ENCODE results near the gene E2F4. TPM values are rescaled to one million over a fixed set of nuclear protein-coding genes. Genes with fewer than 3 reads are reported as not detected.

E2F4 gene
- total and polyA plus RNA-seq, 2 donors (not counting 1 experiment from before 2014, with no cell fraction given), result 106 to 188 TPM

DNA sequence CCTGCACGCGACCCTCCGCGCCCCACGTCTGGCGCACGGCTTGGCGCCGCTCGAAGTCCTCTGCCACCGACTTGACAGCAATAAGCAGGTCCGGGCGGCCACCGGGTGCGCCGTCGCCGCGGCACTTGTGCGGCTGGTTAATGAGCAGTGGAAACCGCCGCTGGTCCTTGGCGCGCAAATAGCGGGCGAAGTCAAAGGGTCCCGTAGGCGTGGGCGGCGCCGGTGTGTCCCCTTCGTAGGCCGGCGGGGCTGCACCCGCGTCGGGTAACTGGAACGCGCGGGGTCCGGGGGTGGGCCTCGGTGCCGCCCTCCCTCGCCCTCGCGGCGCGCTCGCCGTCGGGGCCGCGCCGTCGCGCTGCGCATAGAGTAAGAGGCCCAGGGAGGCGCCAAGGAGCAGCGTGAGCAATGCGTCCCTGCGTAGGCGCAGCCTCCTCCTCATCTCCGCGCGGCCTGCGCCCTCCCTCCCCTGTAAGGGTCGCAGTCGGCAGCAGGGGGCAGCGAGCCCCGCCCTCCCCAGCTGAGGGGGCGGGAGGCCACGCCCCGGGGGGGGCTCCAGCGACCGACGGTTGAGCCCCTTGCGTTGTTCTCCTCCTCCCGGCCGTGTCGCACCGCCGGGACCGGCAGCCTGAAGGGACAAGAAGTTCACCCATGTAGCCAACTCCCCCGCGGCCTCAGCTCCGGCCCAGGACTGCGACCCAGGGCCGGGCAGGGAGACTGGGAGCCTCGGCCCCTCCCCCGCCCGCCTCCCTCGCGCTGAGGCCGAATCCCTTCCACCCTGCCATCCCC, 41.7 kb upstream of the E2F4 start:
- 12% methylated on average over 94 of the region's 94 CpGs for WGBS (ENCODE audit: insufficient coverage)
- ATAC-seq (ENCODE audit: low read depth) (peak; percentile 52), DNase-seq (peak; percentile 55)
- Histone ChIP-seq H4K20me1 (ENCODE audit: control insufficient read depth, insufficient read depth, low read length, poor library complexity, severe bottlenecking) (peaks cover 16% of the 10 kb centered on the region), H3K36me3 (replicated peaks in 1 of 2; ENCODE audit: control extremely low read depth in 1 of 2, control insufficient read depth in 1 of 2, extremely low read depth in 1 of 2, insufficient read depth in 2 of 2, low read length in 1 of 2) (peaks cover 0 to 32% of the 10 kb centered on the region in 2 experiments), H3K27me3 (replicated peaks in 1 of 4; ENCODE audit: control extremely low read depth in 1 of 4, control insufficient read depth in 3 of 4, insufficient read depth in 4 of 4, low read length in 3 of 4) (peaks cover 0 to 36% (median 10%) of the 10 kb centered on the region in 4 experiments), H3K27ac (ENCODE audit: low read length in 2 of 2) (no peak overlapping the region), H3K4me1 (ENCODE audit: control insufficient read depth in 2 of 2, insufficient read depth in 2 of 2, low read length in 2 of 2) (peaks cover 16 to 17% of the 10 kb centered on the region in 2 donors), H2AFZ (ENCODE audit: insufficient read depth, low read depth, low read length, poor library complexity, severe bottlenecking) (peak overlapping the region; percentile 56), H3K79me2 (ENCODE audit: control insufficient read depth, insufficient read depth, low read length) (no peaks in the 10 kb centered on the region), H3K9ac (ENCODE audit: low read length) (peak overlapping the region; percentile 52), H3K9me3 (ENCODE audit: control extremely low read depth in 1 of 3, control insufficient read depth in 2 of 3, insufficient read depth in 1 of 3, low read length in 2 of 3) (peaks cover 0 to 22% (median 0%) of the 10 kb centered on the region in 3 donors), H3K4me3 (ENCODE audit: control extremely low read depth in 1 of 5, extremely low read depth in 1 of 5, insufficient read depth in 1 of 5, low read depth in 2 of 5, low read length in 4 of 5) (peak overlapping the region in 4 of 5 experiments; percentile 33 to 54 (median 44)), H3K4me2 (replicated peaks; ENCODE audit: low read depth, low read length, poor library complexity, severe bottlenecking) (peak overlapping the region; percentile 79)
- H3K9me3 Mint-ChIP-seq (ENCODE audit: insufficient read depth), result no peaks in the 10 kb centered on the region
- TF ChIP-seq, protein P1, sequence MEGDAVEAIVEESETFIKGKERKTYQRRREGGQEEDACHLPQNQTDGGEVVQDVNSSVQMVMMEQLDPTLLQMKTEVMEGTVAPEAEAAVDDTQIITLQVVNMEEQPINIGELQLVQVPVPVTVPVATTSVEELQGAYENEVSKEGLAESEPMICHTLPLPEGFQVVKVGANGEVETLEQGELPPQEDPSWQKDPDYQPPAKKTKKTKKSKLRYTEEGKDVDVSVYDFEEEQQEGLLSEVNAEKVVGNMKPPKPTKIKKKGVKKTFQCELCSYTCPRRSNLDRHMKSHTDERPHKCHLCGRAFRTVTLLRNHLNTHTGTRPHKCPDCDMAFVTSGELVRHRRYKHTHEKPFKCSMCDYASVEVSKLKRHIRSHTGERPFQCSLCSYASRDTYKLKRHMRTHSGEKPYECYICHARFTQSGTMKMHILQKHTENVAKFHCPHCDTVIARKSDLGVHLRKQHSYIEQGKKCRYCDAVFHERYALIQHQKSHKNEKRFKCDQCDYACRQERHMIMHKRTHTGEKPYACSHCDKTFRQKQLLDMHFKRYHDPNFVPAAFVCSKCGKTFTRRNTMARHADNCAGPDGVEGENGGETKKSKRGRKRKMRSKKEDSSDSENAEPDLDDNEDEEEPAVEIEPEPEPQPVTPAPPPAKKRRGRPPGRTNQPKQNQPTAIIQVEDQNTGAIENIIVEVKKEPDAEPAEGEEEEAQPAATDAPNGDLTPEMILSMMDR (IDR thresholded peaks at IDR 0.05), result peak; percentile 7
- no peak for TF ChIP-seq EZH2 (IDR thresholded peaks at IDR 0.05; ENCODE audit: borderline replicate concordance, insufficient read depth, low read depth, low read length, poor library complexity, severe bottlenecking)
- no peak overlapping the region for H3K27ac Mint-ChIP-seq
- peaks cover 20% of the 10 kb centered on the region for H3K27me3 Mint-ChIP-seq
- H3K4me3 Mint-ChIP-seq, result peak overlapping the region; percentile 73
- CTCF ChIA-PET, result interaction anchor here (0.6 to 1.5 kb wide), 5 partner anchors 11 to 344 kb away, joined by 3 to 4 read pairs (median 3); partner anchors contain the start of gene CBFB
- POLR2A ChIA-PET, result interaction anchor here (0.6 kb wide), 1 partner anchor 9 kb away, joined by 3 read pairs; no protein-coding TSS in a partner anchor
- H3K4me1 Mint-ChIP-seq, result peaks cover 21% of the 10 kb centered on the region
- intact Hi-C loops (cut with micrococcal nuclease), result no loop called here
